GM13977 (cell line): ENCODE measurements around the gene MARCHF3.

Experiments
- DNase-seq: peaks from one replicate; pipeline ENCODE4 v3.0.0; 2012; ENCODE audit warnings: low spot score
- in situ Hi-C: fragments of 300-500 bp; cut with MboI; formaldehyde crosslinking; loops from one replicate; pipeline ENCODE4 v1.12.0; 2022; ENCODE audit warnings: low sequenced_read_pairs, low pct_unique_long_range_greater_than_20kb, mixed read lengths, inconsistent platforms; ENCODE audit not compliant: unreplicated experiment
- TF ChIP-seq, protein P1 (sequence below): IDR thresholded peaks from 2 replicates; pipeline ENCODE4 v1.5.1; 2012; ENCODE audit warnings: mild to moderate bottlenecking, control low read depth; ENCODE audit not compliant: insufficient read depth; ENCODE audit errors: extremely low read depth, missing control alignments

Gene MARCHF3

DNA sequence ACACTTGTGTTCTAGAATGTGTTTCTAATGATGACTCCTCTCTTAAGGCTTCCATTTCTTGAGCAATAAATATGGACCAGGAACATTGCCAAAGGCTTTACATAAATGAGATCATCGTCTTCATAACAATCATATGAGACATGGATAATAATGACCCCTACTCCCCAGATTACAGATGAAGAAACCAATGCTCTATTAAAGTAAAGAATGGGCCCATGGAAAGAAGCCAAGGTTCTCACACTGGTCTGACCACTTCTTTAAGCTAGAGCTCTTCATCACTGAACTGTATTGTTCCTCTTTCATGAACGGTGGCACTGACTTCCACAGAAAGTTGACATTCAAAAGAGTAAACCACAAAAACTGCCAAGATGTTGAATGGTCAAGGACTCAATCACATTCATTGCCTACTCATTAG lies 65.3 kb downstream of the MARCHF3 start:
- DNase-seq, result no peak
- in situ Hi-C loops, result no loop called here
- TF ChIP-seq, protein P1, sequence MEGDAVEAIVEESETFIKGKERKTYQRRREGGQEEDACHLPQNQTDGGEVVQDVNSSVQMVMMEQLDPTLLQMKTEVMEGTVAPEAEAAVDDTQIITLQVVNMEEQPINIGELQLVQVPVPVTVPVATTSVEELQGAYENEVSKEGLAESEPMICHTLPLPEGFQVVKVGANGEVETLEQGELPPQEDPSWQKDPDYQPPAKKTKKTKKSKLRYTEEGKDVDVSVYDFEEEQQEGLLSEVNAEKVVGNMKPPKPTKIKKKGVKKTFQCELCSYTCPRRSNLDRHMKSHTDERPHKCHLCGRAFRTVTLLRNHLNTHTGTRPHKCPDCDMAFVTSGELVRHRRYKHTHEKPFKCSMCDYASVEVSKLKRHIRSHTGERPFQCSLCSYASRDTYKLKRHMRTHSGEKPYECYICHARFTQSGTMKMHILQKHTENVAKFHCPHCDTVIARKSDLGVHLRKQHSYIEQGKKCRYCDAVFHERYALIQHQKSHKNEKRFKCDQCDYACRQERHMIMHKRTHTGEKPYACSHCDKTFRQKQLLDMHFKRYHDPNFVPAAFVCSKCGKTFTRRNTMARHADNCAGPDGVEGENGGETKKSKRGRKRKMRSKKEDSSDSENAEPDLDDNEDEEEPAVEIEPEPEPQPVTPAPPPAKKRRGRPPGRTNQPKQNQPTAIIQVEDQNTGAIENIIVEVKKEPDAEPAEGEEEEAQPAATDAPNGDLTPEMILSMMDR, result no peak

DNA sequence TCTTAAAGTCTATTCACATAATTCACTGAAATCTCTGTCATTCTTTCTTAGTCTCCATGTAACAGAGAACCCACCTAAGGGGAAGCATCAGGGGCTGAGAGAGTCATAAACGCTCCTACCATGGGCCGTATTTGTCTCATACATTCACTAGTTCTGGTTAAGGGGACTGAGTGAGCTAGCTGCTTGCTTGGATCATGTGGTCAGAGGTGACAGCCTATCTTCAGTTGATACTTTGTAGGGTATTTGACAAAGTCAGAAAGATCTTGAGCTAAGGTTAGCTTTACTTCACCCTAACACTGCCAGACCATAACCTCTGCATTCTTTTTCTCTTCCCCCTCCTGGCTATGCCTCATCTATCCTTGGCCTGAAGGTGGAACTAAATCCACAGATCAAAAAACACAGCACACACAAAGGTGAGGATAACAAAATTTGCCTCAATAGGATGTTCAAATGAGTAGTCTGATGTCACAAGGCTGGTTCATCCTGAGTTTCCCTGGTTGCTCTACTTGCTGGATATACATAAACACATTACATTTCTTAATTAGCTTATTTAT lies 66.5 kb downstream of the MARCHF3 start:
- DNase-seq, result no peak
- in situ Hi-C loops, result no loop called here
- TF ChIP-seq, protein P1, result no peak

DNA sequence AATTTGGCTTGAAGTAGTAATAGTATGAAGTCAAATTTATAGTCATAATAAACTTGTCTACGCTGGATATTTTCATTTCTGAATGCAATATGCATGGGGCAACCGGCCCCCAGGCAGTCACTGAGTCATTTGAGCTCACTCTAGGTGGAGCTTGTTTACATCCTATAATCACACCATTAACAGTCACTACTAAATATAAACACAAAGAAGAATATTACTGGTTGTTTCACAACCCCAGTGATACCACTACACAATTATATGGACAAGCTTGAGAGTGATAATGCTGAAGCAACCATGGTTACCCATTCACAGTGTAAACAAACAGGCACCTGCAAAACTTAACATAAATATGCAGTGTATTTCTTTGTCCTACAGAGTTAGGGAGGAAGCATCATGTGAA lies 68.7 kb downstream of the MARCHF3 start:
- TF ChIP-seq, protein P1, result no peak
- in situ Hi-C loops, result no loop called here
- no peak for DNase-seq

DNA sequence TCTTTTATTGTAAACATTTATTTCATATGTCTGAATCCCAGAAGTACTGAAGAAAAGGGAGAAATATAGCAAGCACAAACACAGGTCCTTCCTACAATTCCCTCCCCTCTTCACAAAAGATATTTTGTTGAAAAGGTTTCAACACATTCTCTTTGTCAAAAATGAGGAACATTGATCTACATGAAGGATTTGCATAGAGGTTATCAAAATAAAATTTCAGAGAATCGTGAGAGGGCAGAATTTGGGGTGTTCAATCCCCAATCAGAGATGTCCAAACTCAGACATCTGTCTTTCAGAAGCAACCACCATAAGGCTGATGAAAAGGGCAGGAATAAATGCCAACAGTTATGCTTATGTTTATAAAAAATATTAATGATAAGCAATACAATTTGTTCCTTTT lies 69.2 kb downstream of the MARCHF3 start:
- no peak for DNase-seq
- in situ Hi-C loops, result no loop called here

DNA sequence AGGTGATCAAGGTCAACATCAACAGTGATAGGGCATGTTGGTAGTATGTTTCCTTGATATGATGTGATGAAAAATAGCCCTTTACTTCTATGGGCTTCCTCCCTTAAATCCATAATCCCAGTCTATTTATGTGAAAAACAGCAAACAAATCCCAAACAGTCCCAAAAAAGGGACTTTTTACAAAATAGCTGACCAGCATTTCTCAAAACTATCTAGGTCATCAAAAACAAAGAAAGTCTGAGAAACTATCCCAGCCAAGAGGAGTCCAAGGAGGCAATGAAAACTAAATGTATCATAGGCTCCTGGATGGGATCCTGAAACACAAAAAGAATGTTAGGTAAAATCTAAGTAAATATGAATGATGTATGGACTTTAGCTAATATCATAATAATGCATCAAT lies 71.2 kb downstream of the MARCHF3 start:
- in situ Hi-C loops, result no loop called here

More for the DNA sequence above, 69.2 kb downstream of the MARCHF3 start:
- TF ChIP-seq, protein P1, result no peak

DNA sequence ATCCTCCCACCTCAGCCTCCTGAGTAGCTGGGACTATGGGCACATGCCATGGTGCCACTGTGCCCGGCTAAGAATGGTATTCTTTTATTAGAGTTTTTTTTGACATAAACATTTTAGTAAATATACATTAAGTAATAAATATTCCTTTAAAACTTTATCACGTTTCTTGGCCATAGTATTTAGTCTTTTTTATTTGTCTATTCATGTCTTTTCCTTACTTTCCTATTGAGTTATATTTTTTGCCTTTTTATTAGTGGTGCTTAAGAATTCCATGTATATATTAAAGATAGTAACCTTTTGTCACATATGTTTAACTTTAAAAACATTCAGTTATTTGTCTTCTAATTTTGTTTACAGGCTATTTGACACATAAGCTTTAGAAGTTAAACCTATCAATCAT lies 73.4 kb downstream of the MARCHF3 start:
- DNase-seq, result no peak
- in situ Hi-C loops, result no loop called here
- TF ChIP-seq, protein P1, result no peak

More for the DNA sequence above, 71.2 kb downstream of the MARCHF3 start:
- DNase-seq, result no peak
- TF ChIP-seq, protein P1, result no peak
